GM18951 (cell line): ENCODE data around the gene PLOD2.

Source experiments
- POLR2A ChIP-seq: IDR thresholded peaks from 4 replicates; pipeline ENCODE4 v1.6.1; 2011; ENCODE audit warnings: mild to moderate bottlenecking; ENCODE audit not compliant: insufficient read length, insufficient read depth; ENCODE audit errors: extremely low read depth
- in situ Hi-C: fragments of 300-500 bp; cut with MboI; formaldehyde crosslinking; loops from one replicate; pipeline ENCODE4 v1.12.0; 2022; ENCODE audit warnings: low sequenced_read_pairs, mixed read lengths, inconsistent platforms; ENCODE audit not compliant: unreplicated experiment

Gene PLOD2

GRCh38 chr3:146153429-146153828 is 7.6 kb downstream of the PLOD2 start:
- TF ChIP-seq POLR2A, result no peak
- in situ Hi-C loops, result loop anchor here (25.0 kb wide), 1 partner anchor 366 kb away; no protein-coding TSS in a partner anchor

- TF ChIP-seq POLR2A, result no peak
- in situ Hi-C loops, result loop anchor here (25.0 kb wide), 1 partner anchor 366 kb away; no protein-coding TSS in a partner anchor
These were observed 8.2 kb downstream of the PLOD2 start for GRCh38 chr3:146152834-146153233.

GRCh38 chr3:146148468-146148931 is 12.5 kb downstream of the PLOD2 start:
- in situ Hi-C loops, result no loop called here

GRCh38 chr3:146145642-146146041 is 15.3 kb downstream of the PLOD2 start:
- no peak for TF ChIP-seq POLR2A
- in situ Hi-C loops, result no loop called here

More at GRCh38 chr3:146148468-146148931, 12.5 kb downstream of the PLOD2 start:
- TF ChIP-seq POLR2A, result no peak

GRCh38 chr3:146142757-146143156 is 18.2 kb downstream of the PLOD2 start:
- in situ Hi-C loops, result no loop called here
- no peak for TF ChIP-seq POLR2A

GRCh38 chr3:146139586-146140110 is 21.3 kb downstream of the PLOD2 start:
- in situ Hi-C loops, result no loop called here
- TF ChIP-seq POLR2A, result no peak

GRCh38 chr3:146138902-146139301 is 22.1 kb downstream of the PLOD2 start:
- in situ Hi-C loops, result no loop called here
- no peak for TF ChIP-seq POLR2A

GRCh38 chr3:146136647-146137046 is 24.3 kb downstream of the PLOD2 start:
- in situ Hi-C loops, result no loop called here
- TF ChIP-seq POLR2A, result no peak

- no peak for TF ChIP-seq POLR2A
These were observed 26.5 kb downstream of the PLOD2 start for GRCh38 chr3:146134348-146135117.

GRCh38 chr3:146133441-146133840 is 27.5 kb downstream of the PLOD2 start:
- TF ChIP-seq POLR2A, result no peak
- in situ Hi-C loops, result no loop called here

More at GRCh38 chr3:146134348-146135117, 26.5 kb downstream of the PLOD2 start:
- in situ Hi-C loops, result no loop called here

- in situ Hi-C loops, result no loop called here
These were observed 29.2 kb downstream of the PLOD2 start for GRCh38 chr3:146131616-146132410.

GRCh38 chr3:146130881-146131371 is 30.1 kb downstream of the PLOD2 start:
- no peak for TF ChIP-seq POLR2A
- in situ Hi-C loops, result no loop called here

More at GRCh38 chr3:146131616-146132410, 29.2 kb downstream of the PLOD2 start:
- TF ChIP-seq POLR2A, result no peak

- TF ChIP-seq POLR2A, result no peak
- in situ Hi-C loops, result no loop called here
These were observed 31.2 kb downstream of the PLOD2 start for GRCh38 chr3:146129750-146130149.

- in situ Hi-C loops, result no loop called here
- no peak for TF ChIP-seq POLR2A
These were observed 32.0 kb downstream of the PLOD2 start for GRCh38 chr3:146128939-146129338.

- in situ Hi-C loops, result no loop called here
- TF ChIP-seq POLR2A, result no peak
These were observed 32.8 kb downstream of the PLOD2 start for GRCh38 chr3:146128179-146128578.
